ENCODE results near the gene TSNAX. TPM values are rescaled to one million over a fixed set of nuclear protein-coding genes. Genes with fewer than 3 reads are reported as not detected.

The TSNAX gene
- polyA plus RNA-seq, 1 of the 3 experiments (the other 2 are of a cell fraction), result 15.7 TPM

- Histone ChIP-seq H4K20me1 (ENCODE audit: insufficient read depth) (no peaks in the 10 kb centered on the region), H3K27me3 (ENCODE audit: insufficient read depth) (no peaks in the 10 kb centered on the region), H3K4me3 (ENCODE audit: low read depth in 2 of 2, low read length in 1 of 2) (no peak overlapping the region), H2AFZ (ENCODE audit: low read depth) (no peak overlapping the region), H3K36me3 (replicated peaks in 1 of 2; ENCODE audit: control insufficient read depth in 1 of 2, insufficient read depth in 2 of 2, low read length in 1 of 2) (no peaks in the 10 kb centered on the region), H3K27ac (ENCODE audit: low read depth in 2 of 2, low read length in 1 of 2) (no peak overlapping the region), H3F3A (replicated peaks; ENCODE audit: insufficient read depth) (peaks cover 24% of the 10 kb centered on the region), H3K4me2 (0 out of 2 replicates have a peak overlapping the region, but pooled peaks have one; percentile 29), H3K79me2 (ENCODE audit: insufficient read depth) (no peaks in the 10 kb centered on the region), H3K4me1 (ENCODE audit: control insufficient read depth in 1 of 2, insufficient read depth in 2 of 2, low read depth in 1 of 2, low read length in 1 of 2) (peaks cover 22 to 25% of the 10 kb centered on the region in 2 experiments), H3K9ac (no peak overlapping the region), H3K9me2 (no peaks in the 10 kb centered on the region), H3K9me3 (no peaks in the 10 kb centered on the region)
- no peak for DNase-seq
- CTCF ChIA-PET, result interaction anchor here (1.0 to 1.4 kb wide), 5 partner anchors 10 to 248 kb away, joined by 3 to 7 read pairs (median 5); no protein-coding TSS in a partner anchor
- 89% methylated on average over 4 of the region's 4 CpGs for WGBS (ENCODE audit: low lambda C conversion rate)
- POLR2A ChIA-PET, result no interaction called here
- TF ChIP-seq, protein P1, sequence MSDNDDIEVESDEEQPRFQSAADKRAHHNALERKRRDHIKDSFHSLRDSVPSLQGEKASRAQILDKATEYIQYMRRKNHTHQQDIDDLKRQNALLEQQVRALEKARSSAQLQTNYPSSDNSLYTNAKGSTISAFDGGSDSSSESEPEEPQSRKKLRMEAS (IDR thresholded peaks at IDR 0.05; ENCODE audit: low read depth), result no peak
- TF ChIP-seq FOXM1 (IDR thresholded peaks at IDR 0.05; ENCODE audit: low read depth) (no peak), EP300 (IDR thresholded peaks at IDR 0.05; ENCODE audit: borderline replicate concordance in 1 of 2, low read depth in 1 of 2, low read length in 1 of 2) (no peak), YY1 (IDR thresholded peaks at IDR 0.05; ENCODE audit: low read depth) (no peak), USF1 (IDR thresholded peaks at IDR 0.05; ENCODE audit: borderline replicate concordance, low read depth) (no peak), RCOR1 (IDR thresholded peaks at IDR 0.05; ENCODE audit: low read length) (no peak), ZBTB33 (IDR thresholded peaks at IDR 0.05; ENCODE audit: borderline replicate concordance, low read depth) (no peak)
These were observed 74.2 kb downstream of the TSNAX start for GRCh38 chr1:231602673-231602984.

- CTCF ChIA-PET, result interaction anchor here (0.6 to 1.4 kb wide), 13 partner anchors 13 to 294 kb away, joined by 3 to 7 read pairs (median 3); no protein-coding TSS in a partner anchor
- H3K9ac ChIP-seq, result peak overlapping the region; percentile 38; the same call in 1 of the 2 replicates
- TF ChIP-seq SMC3 (IDR thresholded peaks at IDR 0.05; ENCODE audit: low read depth, low read length), result peak; percentile 68
- TF ChIP-seq CHD2 (IDR thresholded peaks at IDR 0.05; ENCODE audit: low read length, partially characterized antibody), result no peak
- peak; percentile 37; the same call in 1 of the 2 replicates for TF ChIP-seq PBX3 (IDR thresholded peaks at IDR 0.05)
- no peak for TF ChIP-seq EZH2phosphoT487 (IDR thresholded peaks at IDR 0.05; ENCODE audit: borderline replicate concordance, low read depth)
- no peak for TF ChIP-seq JUND (IDR thresholded peaks at IDR 0.05)
- no peak for TF ChIP-seq ELF1 (IDR thresholded peaks at IDR 0.05)
- TF ChIP-seq FOXJ3 (CRISPR knock-in tag; IDR thresholded peaks at IDR 0.05), result no peak
- no peak for TF ChIP-seq ZBTB33 (IDR thresholded peaks at IDR 0.05; ENCODE audit: borderline replicate concordance, low read depth)
- TF ChIP-seq GABPA (IDR thresholded peaks at IDR 0.05; ENCODE audit: low read depth), result no peak
- TF ChIP-seq FOXM1 (IDR thresholded peaks at IDR 0.05; ENCODE audit: low read depth), result no peak
- no peak for TF ChIP-seq YY1 (IDR thresholded peaks at IDR 0.05; ENCODE audit: low read depth)
- TF ChIP-seq MEF2A (IDR thresholded peaks at IDR 0.05; ENCODE audit: borderline replicate concordance, low read depth), result no peak
- no peak for TF ChIP-seq RXRA (IDR thresholded peaks at IDR 0.05; ENCODE audit: borderline replicate concordance, low read depth)
- TF ChIP-seq SIN3A (IDR thresholded peaks at IDR 0.05; ENCODE audit: borderline replicate concordance, low read depth, low read length), result no peak
- no peak for TF ChIP-seq NRF1 (IDR thresholded peaks at IDR 0.05; ENCODE audit: low read depth, low read length)
These were observed 75.3 kb downstream of the TSNAX start for GRCh38 chr1:231603598-231604275.

More at GRCh38 chr1:231603598-231604275, 75.3 kb downstream of the TSNAX start:
- Histone ChIP-seq H3K4me1 (ENCODE audit: control insufficient read depth in 1 of 2, insufficient read depth in 2 of 2, low read depth in 1 of 2, low read length in 1 of 2) (peaks cover 22 to 25% of the 10 kb centered on the region in 2 experiments), H3K27ac (ENCODE audit: low read depth in 2 of 2, low read length in 1 of 2) (peak overlapping the region in 1 of 2 experiments; percentile 5; a peak in 1 of 4 replicates), H3K9me2 (no peaks in the 10 kb centered on the region), H3K4me2 (peak overlapping the region; percentile 81), H3F3A (replicated peaks; ENCODE audit: insufficient read depth) (peaks cover 22% of the 10 kb centered on the region), H3K27me3 (ENCODE audit: insufficient read depth) (no peaks in the 10 kb centered on the region), H3K9me3 (no peaks in the 10 kb centered on the region), H3K79me2 (ENCODE audit: insufficient read depth) (no peaks in the 10 kb centered on the region; the same call in 1 of the 2 replicates), H2AFZ (ENCODE audit: low read depth) (peak overlapping the region; percentile 95), H3K36me3 (replicated peaks in 1 of 2; ENCODE audit: control insufficient read depth in 1 of 2, insufficient read depth in 2 of 2, low read length in 1 of 2) (no peaks in the 10 kb centered on the region), H3K4me3 (ENCODE audit: low read depth in 2 of 2, low read length in 1 of 2) (peak overlapping the region; percentile 42 to 58), H4K20me1 (ENCODE audit: insufficient read depth) (no peaks in the 10 kb centered on the region)
- peak; percentile 56 for DNase-seq
- POLR2A ChIA-PET, result no interaction called here
- WGBS (ENCODE audit: low lambda C conversion rate), result 30% methylated on average over 8 of the region's 8 CpGs
